SJSA1 (cell line): ENCODE data around the gene SLC25A44. TPM values are rescaled to one million over a fixed set of nuclear protein-coding genes. Genes with fewer than 3 reads are reported as not detected.

Source experiments
- DNase-seq, 2 experiments: peaks; one replicate each; pipeline ENCODE4 v3.0.0-alpha.2; 2015 to 2020; ENCODE audit warnings: low spot score in 2 of 2, low read depth in 1 of 2
- H3K27ac ChIP-seq: fragments of 250-450 bp; sonication (Bioruptor Pico); 2 replicates; pipeline ENCODE4 v1.5.1; 2020; ENCODE audit warnings: mild to moderate bottlenecking, moderate library complexity
- H3K27me3 ChIP-seq: fragments of 250-450 bp; sonication (Bioruptor Pico); replicated peaks from 2 replicates; pipeline ENCODE4 v1.5.1; 2020; ENCODE audit warnings: mild to moderate bottlenecking, moderate library complexity
- H3K36me3 ChIP-seq: fragments of 250-450 bp; sonication (Bioruptor Pico); 2 replicates; pipeline ENCODE4 v1.5.1; 2020; ENCODE audit warnings: mild to moderate bottlenecking
- H3K4me1 ChIP-seq: fragments of 250-450 bp; sonication (Bioruptor Pico); replicated peaks from 2 replicates; pipeline ENCODE4 v1.6.1; 2021; ENCODE audit warnings: mild to moderate bottlenecking
- H3K4me3 ChIP-seq: fragments of 250-450 bp; sonication (Bioruptor Pico); 2 replicates; pipeline ENCODE4 v1.5.1; 2020; ENCODE audit warnings: mild to moderate bottlenecking
- H3K9me3 ChIP-seq: fragments of 250-450 bp; sonication (Bioruptor Pico); replicated peaks from 2 replicates; pipeline ENCODE4 v1.5.1; 2020; ENCODE audit warnings: mild to moderate bottlenecking
- total RNA-seq: library from RNA; depleted of rRNA; stranded (reverse); fragments of >200 nt; shearing (Covaris generic); gene quantifications from 2 replicates; pipeline ENCODE4 v1.2.3, GENCODE V29; 2014

SLC25A44 gene
- total RNA-seq, 1 experiment from 2014 or later, result 17.9 TPM

DNA sequence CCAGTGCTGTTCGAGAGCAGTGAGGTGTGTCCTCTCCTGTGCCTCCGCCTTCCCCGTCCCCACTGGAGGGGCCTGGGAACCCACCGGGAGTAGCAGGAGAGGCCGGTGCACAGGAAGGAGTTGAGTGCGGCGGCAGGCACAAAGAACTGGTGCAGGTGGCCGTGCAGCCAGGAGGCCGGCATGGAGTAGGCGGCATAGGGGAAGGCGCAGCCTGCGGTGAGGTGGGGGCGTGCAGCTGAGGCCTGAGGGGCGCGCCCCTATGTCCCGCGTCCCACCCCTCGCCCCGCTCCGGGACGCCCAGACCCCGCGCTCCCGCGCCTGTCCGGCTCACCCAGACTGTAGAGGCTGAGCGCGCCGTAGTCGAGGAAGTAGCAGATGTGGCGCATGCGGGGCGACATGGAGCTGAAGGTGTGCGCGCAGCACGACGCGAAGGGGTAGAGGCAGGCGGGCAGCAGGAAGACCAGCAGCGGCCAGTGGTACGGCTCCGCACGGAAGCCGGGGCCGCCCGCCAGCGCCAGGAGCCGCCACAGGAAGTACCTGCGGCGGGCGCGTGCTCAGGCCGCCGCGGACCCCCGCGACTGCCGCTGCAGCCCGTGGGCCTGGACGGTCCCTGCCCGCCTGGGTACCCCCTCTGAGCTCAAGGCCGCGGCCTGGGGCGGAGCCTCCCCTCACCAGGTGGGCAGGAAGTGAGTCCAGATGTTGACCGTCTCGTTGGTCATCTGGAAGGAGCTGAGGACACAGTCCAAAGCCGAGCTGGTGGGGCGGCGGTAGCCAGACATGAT is 51.7 kb downstream of the SLC25A44 start:
- peaks cover 18% of the 10 kb centered on the region for H3K27me3 ChIP-seq
- no peak overlapping the region for H3K27ac ChIP-seq
- H3K4me1 ChIP-seq, result peaks cover 8% of the 10 kb centered on the region
- H3K4me3 ChIP-seq, result no peak overlapping the region
- no peaks in the 10 kb centered on the region for H3K9me3 ChIP-seq
- H3K36me3 ChIP-seq, result peaks cover 17% of the 10 kb centered on the region
- DNase-seq, result no peak

- Histone ChIP-seq H3K36me3 (peaks cover 23% of the 10 kb centered on the region), H3K4me1 (peaks cover 8% of the 10 kb centered on the region), H3K27me3 (peaks cover 18% of the 10 kb centered on the region), H3K9me3 (no peaks in the 10 kb centered on the region), H3K4me3 (no peak overlapping the region), H3K27ac (no peak overlapping the region)
- no peak for DNase-seq
These were observed 52.4 kb downstream of the SLC25A44 start for GRCh38 chr1:156246241-156246780.

- Histone ChIP-seq H3K27me3 (peaks cover 18% of the 10 kb centered on the region), H3K4me3 (no peak overlapping the region), H3K4me1 (peaks cover 8% of the 10 kb centered on the region), H3K36me3 (peaks cover 29% of the 10 kb centered on the region), H3K9me3 (no peaks in the 10 kb centered on the region), H3K27ac (no peak overlapping the region)
- DNase-seq, result no peak
These were observed 53.0 kb downstream of the SLC25A44 start for GRCh38 chr1:156246781-156247459.

DNA sequence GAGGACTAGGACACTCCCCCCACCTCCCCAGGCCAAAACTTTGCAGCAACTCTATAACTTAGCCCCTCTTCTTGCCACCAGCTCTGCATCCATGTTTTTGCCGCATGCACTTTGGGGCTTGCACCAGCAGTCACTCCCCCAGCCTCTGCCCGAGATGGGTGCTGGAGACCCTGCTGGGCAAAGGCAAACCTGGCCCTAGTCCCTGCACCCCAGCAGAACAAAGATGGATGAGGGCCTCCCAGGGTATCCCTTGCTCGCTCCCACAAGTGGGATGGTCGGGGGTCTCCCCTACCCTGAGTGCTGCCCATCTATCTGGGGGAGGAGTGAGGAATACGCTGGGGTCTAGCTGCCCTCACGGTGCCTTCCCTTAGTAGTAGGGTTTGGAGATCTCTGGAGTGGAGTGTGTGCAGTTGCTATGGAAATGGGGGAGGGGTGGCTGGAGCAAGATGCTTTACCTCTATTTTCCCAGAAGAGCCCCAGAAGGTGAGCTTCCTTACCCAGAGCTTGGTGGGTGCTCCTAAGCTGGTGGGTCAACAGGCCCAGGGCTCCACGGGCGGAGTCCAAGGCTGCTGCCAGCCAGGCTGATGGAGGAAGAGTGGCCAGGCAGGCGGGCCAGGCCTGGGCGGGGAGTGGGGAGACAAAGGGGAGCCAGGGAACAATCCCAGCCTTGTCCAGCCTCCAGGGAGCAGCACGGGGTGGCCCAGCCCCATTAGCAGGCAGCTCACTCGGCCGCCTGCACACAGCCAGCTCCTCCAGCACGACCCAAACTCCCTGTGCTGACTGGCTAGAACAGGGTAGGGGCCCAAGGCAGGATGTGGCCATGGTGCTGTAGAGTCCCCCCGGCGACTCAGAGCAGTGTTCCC is 53.8 kb downstream of the SLC25A44 start, which contains the start of gene PAQR6:
PAQR6 (minus strand) TSS at position 597 of the 863 bp plus-strand sequence. CDS start 1,325 bp downstream, outside the sequence.
- Histone ChIP-seq H3K27me3 (peaks cover 18% of the 10 kb centered on the region), H3K4me3 (no peak within 1 kb of the TSS), H3K4me1 (peaks cover 8% of the 10 kb centered on the region), H3K27ac (no peak within 1 kb of the TSS), H3K36me3 (peaks cover 37% of the 10 kb centered on the region), H3K9me3 (no peaks in the 10 kb centered on the region)
- DNase-seq, result no peak

DNA sequence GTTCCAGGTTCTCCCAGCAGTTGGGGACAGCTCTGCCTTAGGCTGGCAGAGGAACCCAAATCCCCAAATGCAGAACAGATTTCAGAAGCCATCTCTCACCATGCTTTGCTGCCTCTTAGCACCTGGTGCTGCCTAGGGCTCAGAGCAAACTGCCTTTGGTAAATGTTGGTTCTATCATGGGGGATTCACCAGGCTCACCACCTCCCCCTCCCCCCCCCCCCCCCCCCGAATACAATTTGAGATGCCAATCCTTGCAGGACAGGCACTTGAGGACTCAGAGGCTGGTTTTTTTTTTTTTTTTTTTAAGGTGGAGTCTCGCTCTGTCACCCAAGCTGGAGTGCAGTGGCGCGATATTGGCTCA is 54.4 kb downstream of the SLC25A44 start:
- Histone ChIP-seq H3K4me3 (no peak overlapping the region), H3K27ac (no peak overlapping the region), H3K9me3 (no peaks in the 10 kb centered on the region), H3K27me3 (peaks cover 18% of the 10 kb centered on the region), H3K4me1 (peaks cover 8% of the 10 kb centered on the region), H3K36me3 (peaks cover 43% of the 10 kb centered on the region)
- DNase-seq, result no peak

DNA sequence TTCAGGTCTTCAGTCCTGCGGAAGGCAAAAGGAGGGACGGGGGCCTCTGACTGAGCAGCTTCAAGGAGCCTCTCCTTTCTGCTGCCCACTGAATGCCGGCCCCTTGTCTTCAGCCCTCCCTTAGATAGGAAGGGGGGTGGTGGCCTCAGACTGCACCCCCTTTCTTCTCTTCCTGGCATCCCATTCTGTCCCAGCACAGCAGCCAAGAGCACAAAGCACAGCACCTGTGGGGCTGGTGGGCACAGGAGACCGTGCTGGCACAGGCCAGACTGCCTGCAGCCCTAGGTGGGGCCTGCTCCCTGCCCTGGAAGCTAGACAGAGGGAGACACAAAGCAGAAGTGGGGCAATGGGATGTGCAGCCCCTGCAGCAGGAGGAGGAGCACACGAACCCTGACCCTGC is 55.7 kb downstream of the SLC25A44 start:
- peaks cover 18% of the 10 kb centered on the region for H3K27me3 ChIP-seq
- H3K27ac ChIP-seq, result no peak overlapping the region
- H3K4me3 ChIP-seq, result no peak overlapping the region
- no peaks in the 10 kb centered on the region for H3K9me3 ChIP-seq
- no peak for DNase-seq
- peaks cover 56% of the 10 kb centered on the region for H3K36me3 ChIP-seq
- peaks cover 8% of the 10 kb centered on the region for H3K4me1 ChIP-seq

DNA sequence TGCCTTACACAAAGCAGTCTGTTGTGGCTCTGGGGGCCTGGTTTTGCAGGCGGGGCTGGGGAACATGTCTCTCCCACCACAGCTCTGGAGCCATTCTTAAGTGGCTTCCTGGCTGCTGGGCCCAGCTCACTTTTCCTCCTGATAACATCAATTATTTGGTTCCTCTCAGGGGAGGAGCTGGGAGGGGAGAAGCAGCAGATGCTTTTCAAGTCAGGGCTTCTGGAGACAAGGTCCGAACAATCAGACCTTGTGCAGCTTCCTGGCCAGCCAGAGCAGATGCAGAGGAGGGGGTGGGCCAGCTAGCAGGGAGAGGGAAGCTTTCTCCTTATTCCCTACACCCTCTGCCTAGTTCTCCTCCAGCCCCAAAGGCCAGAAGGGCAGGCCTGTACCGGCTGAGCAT is 57.6 kb downstream of the SLC25A44 start:
- no peak for DNase-seq
- H3K36me3 ChIP-seq, result peaks cover 71% of the 10 kb centered on the region

GRCh38 chr1:156253634-156254033 is 59.7 kb downstream of the SLC25A44 start:
- Histone ChIP-seq H3K27ac (no peak overlapping the region), H3K4me3 (no peak overlapping the region), H3K9me3 (no peaks in the 10 kb centered on the region), H3K27me3 (no peaks in the 10 kb centered on the region), H3K36me3 (peaks cover 90% of the 10 kb centered on the region), H3K4me1 (no peaks in the 10 kb centered on the region)
- DNase-seq, result no peak

More for the DNA sequence above, 57.6 kb downstream of the SLC25A44 start:
- no peaks in the 10 kb centered on the region for H3K9me3 ChIP-seq
- H3K27me3 ChIP-seq, result peaks cover 1% of the 10 kb centered on the region; the same call in 1 of the 2 replicates
- no peaks in the 10 kb centered on the region for H3K4me1 ChIP-seq
- no peak overlapping the region for H3K4me3 ChIP-seq
- no peak overlapping the region for H3K27ac ChIP-seq

DNA sequence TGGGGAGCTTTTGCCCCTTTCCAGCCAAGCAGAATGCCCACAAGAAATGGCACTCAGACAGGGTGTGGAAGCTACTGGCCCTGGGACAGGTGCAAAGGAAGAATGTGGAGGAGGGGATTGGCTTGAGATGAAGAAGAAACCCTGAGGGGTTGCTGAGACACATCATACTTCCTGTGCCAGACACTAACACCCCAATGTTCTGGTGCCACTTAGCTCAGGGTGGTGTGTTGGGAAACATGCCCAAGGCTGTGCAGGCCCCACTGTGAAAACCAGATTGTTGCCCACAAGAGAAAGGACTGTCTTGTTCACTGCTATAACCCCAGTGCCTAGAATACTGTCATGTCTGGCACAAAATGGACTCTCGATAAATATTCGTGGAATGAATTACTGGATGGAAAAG is 63.8 kb downstream of the SLC25A44 start:
- Histone ChIP-seq H3K4me3 (no peak overlapping the region), H3K4me1 (peaks cover 7% of the 10 kb centered on the region), H3K36me3 (peaks cover 94% of the 10 kb centered on the region), H3K27me3 (no peaks in the 10 kb centered on the region), H3K27ac (no peak overlapping the region), H3K9me3 (no peaks in the 10 kb centered on the region)
- DNase-seq, result no peak

GRCh38 chr1:156258859-156259258 is 65.0 kb downstream of the SLC25A44 start:
- Histone ChIP-seq H3K27me3 (no peaks in the 10 kb centered on the region), H3K4me3 (no peak overlapping the region), H3K27ac (no peak overlapping the region), H3K36me3 (peaks cover 94% of the 10 kb centered on the region), H3K4me1 (peaks cover 18% of the 10 kb centered on the region), H3K9me3 (no peaks in the 10 kb centered on the region)
- no peak for DNase-seq

GRCh38 chr1:156259805-156260204 is 65.9 kb downstream of the SLC25A44 start:
- DNase-seq, result no peak
- Histone ChIP-seq H3K4me1 (peaks cover 18% of the 10 kb centered on the region), H3K27me3 (no peaks in the 10 kb centered on the region), H3K9me3 (no peaks in the 10 kb centered on the region), H3K4me3 (no peak overlapping the region), H3K36me3 (peaks cover 92% of the 10 kb centered on the region), H3K27ac (no peak overlapping the region)

- Histone ChIP-seq H3K27me3 (no peaks in the 10 kb centered on the region), H3K36me3 (peaks cover 92% of the 10 kb centered on the region), H3K9me3 (no peaks in the 10 kb centered on the region), H3K4me3 (no peak overlapping the region), H3K4me1 (peaks cover 18% of the 10 kb centered on the region), H3K27ac (no peak overlapping the region)
- no peak for DNase-seq
These were observed 67.0 kb downstream of the SLC25A44 start for GRCh38 chr1:156260896-156261295.
